Gastroesophageal sphincter (tissue), 4 donors: ENCODE measurements around the gene PPARGC1A. TPM values are rescaled to one million over a fixed set of nuclear protein-coding genes. Genes with fewer than 3 reads are reported as not detected.

Experiments
- ATAC-seq: fragments of 150-250 bp; one replicate; pipeline ENCODE4 v1.9.1; 2016; ENCODE audit warnings: mild to moderate bottlenecking, moderate library complexity
- H3K27ac ChIP-seq, 4 donors: fragments of 200-600 bp; sonication (generic) in 3 of 4; 1 replicate in 3 of 4; 2 replicates in 1 of 4; pipeline ENCODE4 v1.5.1; 2016 to 2019
- H3K27me3 ChIP-seq: fragments of 200-600 bp; sonication (generic); one replicate; pipeline ENCODE4 v1.5.1; 2019
- H3K36me3 ChIP-seq, 2 donors: fragments of 200-600 bp; sonication (generic); one replicate each; pipeline ENCODE4 v1.5.1; 2019; ENCODE audit warnings: control low read depth in 1 of 2
- H3K4me1 ChIP-seq, 3 donors: fragments of 200-600 bp; sonication (generic); 1 replicate in 2 of 3; 2 replicates in 1 of 3; pipeline ENCODE4 v1.5.1; 2016 to 2019; ENCODE audit warnings: control low read depth in 2 of 3
- H3K4me3 ChIP-seq, 2 donors: fragments of 200-600 bp; sonication (generic); one replicate each; pipeline ENCODE4 v1.5.1; 2019; ENCODE audit warnings: mild to moderate bottlenecking in 1 of 2, moderate library complexity in 1 of 2
- H3K9me3 ChIP-seq, 3 donors: fragments of 200-600 bp; sonication (generic); one replicate each; pipeline ENCODE4 v1.5.1; 2017 to 2019; ENCODE audit warnings: control low read depth in 2 of 3
- CTCF ChIP-seq, 4 experiments: fragments of 200-600 bp in 2 of 4; fragments of 450-650 bp in 2 of 4; sonication (generic) in 1 of 4; IDR thresholded peaks; one replicate each; pipeline ENCODE4 v1.5.1; 2017 to 2019; ENCODE audit warnings: antibody characterized with exemption in 4 of 4, mild to moderate bottlenecking in 2 of 4, moderate library complexity in 2 of 4
- EP300 ChIP-seq: sonication (generic); formaldehyde crosslinking; IDR thresholded peaks from one replicate; pipeline ENCODE4 v1.6.1; 2017; ENCODE audit warnings: antibody characterized with exemption, mild to moderate bottlenecking
- POLR2A ChIP-seq, 2 donors: fragments of 450-650 bp; IDR thresholded peaks; one replicate each; pipeline ENCODE4 v1.6.1; 2017; ENCODE audit warnings: antibody characterized with exemption in 2 of 2, mild to moderate bottlenecking in 2 of 2, moderate library complexity in 1 of 2
- POLR2AphosphoS5 ChIP-seq: sonication (generic); formaldehyde crosslinking; IDR thresholded peaks from one replicate; pipeline ENCODE4 v1.6.1; 2017; ENCODE audit warnings: antibody characterized with exemption
- WGBS, 2 donors: methylation state at CpG; one replicate each; pipeline ENCODE4 v1.1.5; 2018; ENCODE audit warnings: low coverage in 1 of 2; 5-methylcytosine and 5-hydroxymethylcytosine counted together
- total RNA-seq, 4 donors: library from RNA; depleted of rRNA; stranded (reverse); fragments of >200 nt; gene quantifications; one replicate each; pipeline ENCODE4 v1.1.0, GENCODE V29; 2016

The PPARGC1A gene
- total RNA-seq, 4 donors from 2014 or later: 5.8 to 43.7 (median 18.3) TPM

GRCh38 chr4:23855912-23856605 is 33.8 kb downstream of the PPARGC1A start:
- Histone ChIP-seq H3K4me3 (no peak overlapping the region), H3K4me1 (peaks cover 0 to 17% (median 0%) of the 10 kb centered on the region in 3 donors), H3K27me3 (no peaks in the 10 kb centered on the region), H3K9me3 (no peaks in the 10 kb centered on the region), H3K36me3 (no peaks in the 10 kb centered on the region), H3K27ac (no peak overlapping the region)
- no peak for ATAC-seq
- WGBS, 2 donors: 66 to 78% methylated on average over 4 to 5 of the region's 5 CpGs
- no peak for TF ChIP-seq POLR2A (IDR thresholded peaks at IDR 0.05)
- TF ChIP-seq EP300: no peak
- TF ChIP-seq CTCF (IDR thresholded peaks at IDR 0.05): no peak
- no peak for TF ChIP-seq POLR2AphosphoS5

GRCh38 chr4:23853986-23854660 is 35.7 kb downstream of the PPARGC1A start:
- no peak overlapping the region for H3K4me3 ChIP-seq
- no peaks in the 10 kb centered on the region for H3K36me3 ChIP-seq
- no peaks in the 10 kb centered on the region for H3K27me3 ChIP-seq
- TF ChIP-seq EP300 (no peak), POLR2A (IDR thresholded peaks at IDR 0.05) (no peak), POLR2AphosphoS5 (no peak), CTCF (IDR thresholded peaks at IDR 0.05) (no peak)
- H3K27ac ChIP-seq: no peak overlapping the region
- H3K9me3 ChIP-seq: no peaks in the 10 kb centered on the region
- no peak for ATAC-seq
- 68 to 92% methylated on average over 4 of the region's 4 CpGs for WGBS, 2 donors
- peaks cover 0 to 17% (median 0%) of the 10 kb centered on the region in 3 donors for H3K4me1 ChIP-seq

- Histone ChIP-seq H3K9me3 (no peaks in the 10 kb centered on the region), H3K27ac (no peak overlapping the region), H3K4me3 (no peak overlapping the region), H3K4me1 (peaks cover 0 to 5% (median 0%) of the 10 kb centered on the region in 3 donors), H3K27me3 (no peaks in the 10 kb centered on the region), H3K36me3 (no peaks in the 10 kb centered on the region)
- ATAC-seq: no peak
- TF ChIP-seq POLR2AphosphoS5 (no peak), POLR2A (IDR thresholded peaks at IDR 0.05) (no peak), CTCF (IDR thresholded peaks at IDR 0.05) (no peak), EP300 (no peak)
- 70 to 84% methylated on average over 2 of the region's 2 CpGs for WGBS, 2 donors
These were observed 38.4 kb downstream of the PPARGC1A start for GRCh38 chr4:23851464-23851863.

GRCh38 chr4:23847158-23847557 is 42.7 kb downstream of the PPARGC1A start:
- no peak for ATAC-seq
- no peaks in the 10 kb centered on the region for H3K9me3 ChIP-seq
- no peaks in the 10 kb centered on the region for H3K36me3 ChIP-seq
- no peak for TF ChIP-seq POLR2AphosphoS5
- no peak for TF ChIP-seq EP300
- no peak for TF ChIP-seq POLR2A (IDR thresholded peaks at IDR 0.05)
- no peak for TF ChIP-seq CTCF (IDR thresholded peaks at IDR 0.05)
- H3K4me3 ChIP-seq: no peak overlapping the region
- 88 to 94% methylated on average over 2 of the region's 2 CpGs for WGBS, 2 donors
- H3K27me3 ChIP-seq: no peaks in the 10 kb centered on the region
- no peak overlapping the region for H3K27ac ChIP-seq
- H3K4me1 ChIP-seq: no peaks in the 10 kb centered on the region

- H3K4me1 ChIP-seq: no peaks in the 10 kb centered on the region
- H3K9me3 ChIP-seq: no peaks in the 10 kb centered on the region
- no peaks in the 10 kb centered on the region for H3K36me3 ChIP-seq
- ATAC-seq: no peak
- TF ChIP-seq CTCF (IDR thresholded peaks at IDR 0.05) (no peak), POLR2A (IDR thresholded peaks at IDR 0.05) (no peak), EP300 (no peak), POLR2AphosphoS5 (no peak)
- WGBS, 2 donors: 82 to 93% methylated on average over 4 of the region's 4 CpGs
- H3K27me3 ChIP-seq: no peaks in the 10 kb centered on the region
- no peak overlapping the region for H3K4me3 ChIP-seq
- no peak overlapping the region for H3K27ac ChIP-seq
These were observed 44.9 kb downstream of the PPARGC1A start for GRCh38 chr4:23844961-23845360.
